ENCODE data around the gene C4orf54. TPM values are rescaled to one million over a fixed set of nuclear protein-coding genes. Genes with fewer than 3 reads are reported as not detected.

C4orf54 gene
- total and polyA plus RNA-seq, 10 of the 15 experiments (the other 5 are each of a cell fraction or from before 2014, with no cell fraction given) = 0.01 TPM; not detected in 9

GRCh38 chr4:99644453-99644852 is 13.2 kb downstream of the C4orf54 start:
- ATAC-seq = no peak
- no TSS peak for BruUV-seq (replicated peaks)

More at GRCh38 chr4:99644453-99644852, 13.2 kb downstream of the C4orf54 start:
- no peak overlapping the region for H3K27ac ChIP-seq (ENCODE audit: control insufficient read depth, insufficient read depth)
- ChIA-PET SMC1A (ENCODE audit: uncharacterized antibody, unreplicated experiment) (interaction anchor here (0.7 kb wide), 1 partner anchor 17 kb away, joined by 3 read pairs; no protein-coding TSS in a partner anchor), RAD21 (ENCODE audit: unreplicated experiment) (no interaction called here), POLR2A (interaction anchor here (1.3 kb wide), 1 partner anchor 105 kb away, joined by 3 read pairs; no protein-coding TSS in a partner anchor), CTCF (no interaction called here)
- FAIRE-seq (no peak), DNase-seq (ENCODE audit: low read depth, low spot score) (no peak)
- no peak overlapping the region for H2AFZ ChIP-seq (ENCODE audit: control insufficient read depth, low read depth, low read length)
- in situ Hi-C loops (cut with MboI) = no loop called here
- no peaks in the 10 kb centered on the region for H3K36me3 ChIP-seq (ENCODE audit: control insufficient read depth in 2 of 2, insufficient read depth in 2 of 2, low read length in 1 of 2)
- H3K9ac ChIP-seq (ENCODE audit: control insufficient read depth, insufficient read depth, low read length) = no peak overlapping the region
- no peaks in the 10 kb centered on the region for H3K4me1 ChIP-seq (ENCODE audit: control insufficient read depth, insufficient read depth, low read length)
- H3K4me3 ChIP-seq = no peak overlapping the region
- no peak overlapping the region for H3K4me2 ChIP-seq (ENCODE audit: control insufficient read depth, insufficient read depth)
- H3K27me3 ChIP-seq (replicated peaks in 1 of 2; ENCODE audit: control insufficient read depth in 2 of 2, insufficient read depth in 2 of 2, low read length in 1 of 2) = peaks cover 0 to 5% of the 10 kb centered on the region in 2 experiments; a peak in 1 of 4 replicates
- no peaks in the 10 kb centered on the region for H4K20me1 ChIP-seq (ENCODE audit: control insufficient read depth, insufficient read depth)
- whole genome bisulfite sequencing (ENCODE audit: insufficient coverage, insufficient replicate concordance, low lambda C conversion rate, missing lambda C conversion rate) = 85% methylated on average over 5 of the region's 5 CpGs
- no peak for TF ChIP-seq BCL3 (IDR thresholded peaks at IDR 0.05; ENCODE audit: borderline replicate concordance, insufficient read depth, low read depth, low read length, poor library complexity, severe bottlenecking)
- no peak for TF ChIP-seq ETV6 (conservative IDR thresholded peaks at IDR 0.05 in 1 of 2, IDR thresholded peaks at IDR 0.05 in 1 of 2; ENCODE audit: borderline replicate concordance in 1 of 2, low read depth in 1 of 2)
- TF ChIP-seq PML (IDR thresholded peaks at IDR 0.05; ENCODE audit: low read length) = no peak
- TF ChIP-seq HSF1 (IDR thresholded peaks at IDR 0.05; ENCODE audit: low read depth, low read length) = no peak
- TF ChIP-seq CTCF (IDR thresholded peaks at IDR 0.05 in 2 of 3, conservative IDR thresholded peaks at IDR 0.05 in 1 of 3; ENCODE audit: control insufficient read depth in 2 of 3, extremely low read depth in 1 of 3, insufficient read depth in 1 of 3, low read depth in 3 of 3, low read length in 3 of 3) = no peak
- no peak for TF ChIP-seq SMC3 (IDR thresholded peaks at IDR 0.05; ENCODE audit: borderline replicate concordance, low read length)
- TF ChIP-seq KDM1A (IDR thresholded peaks at IDR 0.05; ENCODE audit: borderline replicate concordance) = no peak
- TF ChIP-seq JUNB (IDR thresholded peaks at IDR 0.05) = no peak
- no peak for TF ChIP-seq NFYB (IDR thresholded peaks at IDR 0.05; ENCODE audit: insufficient read depth, low read depth, low read length)
- TF ChIP-seq NR2C2 (IDR thresholded peaks at IDR 0.05; ENCODE audit: borderline replicate concordance, control insufficient read depth, insufficient read length, low read depth) = no peak
- TF ChIP-seq RUNX3 (IDR thresholded peaks at IDR 0.05; ENCODE audit: low read length) = no peak
- TF ChIP-seq IRF4 (IDR thresholded peaks at IDR 0.05; ENCODE audit: low read depth, low read length) = no peak
- no peak for TF ChIP-seq STAT1 (conservative IDR thresholded peaks at IDR 0.05)
- no peak for TF ChIP-seq SUPT20H (IDR thresholded peaks at IDR 0.05; ENCODE audit: borderline replicate concordance, control insufficient read depth, low read depth, low read length)
- TF ChIP-seq RAD51 (IDR thresholded peaks at IDR 0.05) = no peak
- no peaks in the 10 kb centered on the region for H3K79me2 ChIP-seq (ENCODE audit: control insufficient read depth, insufficient read depth, low read length)
- no peaks in the 10 kb centered on the region for H3K9me3 ChIP-seq (replicated peaks; ENCODE audit: control insufficient read depth, insufficient read depth, low read length)
- intact Hi-C loops (cut with micrococcal nuclease; ENCODE audit: unreplicated experiment) = no loop called here
